IPS-18a (cell line): ENCODE results near the gene CYP3A7.
"Not testable (repeated sequence)": the region's sequence is repeated elsewhere in the genome, so short reads cannot be mapped to it uniquely, and the experiment has no call there.

Experiments
- H3K27ac ChIP-seq: one replicate; pipeline ENCODE4 v1.5.1; 2013; ENCODE audit warnings: low read length
- H3K27me3 ChIP-seq: one replicate; pipeline ENCODE4 v1.6.1; 2013; ENCODE audit warnings: mild to moderate bottlenecking, low read length; ENCODE audit not compliant: control insufficient read depth, insufficient read depth
- H3K36me3 ChIP-seq: one replicate; pipeline ENCODE4 v1.6.1; 2013; ENCODE audit warnings: low read depth, low read length; ENCODE audit not compliant: control insufficient read depth
- H3K4me1 ChIP-seq: one replicate; pipeline ENCODE4 v1.6.1; 2013; ENCODE audit warnings: low read depth, low read length; ENCODE audit not compliant: control insufficient read depth
- H3K4me3 ChIP-seq: one replicate; pipeline ENCODE4 v1.5.1; 2013; ENCODE audit warnings: low read length
- H3K9ac ChIP-seq: one replicate; pipeline ENCODE4 v1.6.1; 2013; ENCODE audit warnings: mild to moderate bottlenecking, low read length, moderate library complexity
- H3K9me3 ChIP-seq: one replicate; pipeline ENCODE4 v1.6.1; 2013; ENCODE audit warnings: low read depth, low read length; ENCODE audit not compliant: control insufficient read depth

The CYP3A7 gene

DNA sequence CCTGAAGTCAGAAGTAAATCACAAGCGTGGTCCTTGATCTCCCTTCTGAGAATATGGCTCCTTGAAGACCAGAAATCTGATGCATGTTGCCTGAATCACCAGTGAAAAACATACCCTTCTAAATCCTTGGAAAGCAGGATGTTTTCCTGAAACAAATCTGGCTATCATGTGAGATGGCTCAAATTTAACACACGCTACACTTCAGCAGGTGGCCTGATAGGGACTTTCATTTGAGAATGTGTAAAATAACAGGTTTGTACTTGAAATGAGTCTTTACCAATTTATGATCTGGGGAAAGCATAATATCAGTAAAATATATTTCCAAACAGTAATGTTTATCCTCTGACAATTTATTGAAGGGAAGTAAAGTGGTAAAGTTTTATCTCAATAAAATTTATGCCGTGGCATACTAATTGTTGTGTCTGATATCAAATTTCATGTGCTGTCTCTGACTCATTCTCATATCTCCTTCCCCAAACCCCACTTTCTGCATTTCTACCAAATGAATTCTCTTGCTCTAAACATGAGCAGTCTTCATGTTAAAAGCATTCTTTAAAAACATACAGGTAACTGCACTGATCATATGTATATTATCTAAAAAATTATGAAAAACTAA lies 31.6 kb upstream of the CYP3A7 start:
- no peak overlapping the region for H3K9ac ChIP-seq
- no peaks in the 10 kb centered on the region for H3K36me3 ChIP-seq
- no peaks in the 10 kb centered on the region for H3K27me3 ChIP-seq
- H3K27ac ChIP-seq, result no peak overlapping the region
- no peak overlapping the region for H3K4me3 ChIP-seq
- H3K4me1 ChIP-seq, result no peaks in the 10 kb centered on the region
- no peaks in the 10 kb centered on the region for H3K9me3 ChIP-seq

DNA sequence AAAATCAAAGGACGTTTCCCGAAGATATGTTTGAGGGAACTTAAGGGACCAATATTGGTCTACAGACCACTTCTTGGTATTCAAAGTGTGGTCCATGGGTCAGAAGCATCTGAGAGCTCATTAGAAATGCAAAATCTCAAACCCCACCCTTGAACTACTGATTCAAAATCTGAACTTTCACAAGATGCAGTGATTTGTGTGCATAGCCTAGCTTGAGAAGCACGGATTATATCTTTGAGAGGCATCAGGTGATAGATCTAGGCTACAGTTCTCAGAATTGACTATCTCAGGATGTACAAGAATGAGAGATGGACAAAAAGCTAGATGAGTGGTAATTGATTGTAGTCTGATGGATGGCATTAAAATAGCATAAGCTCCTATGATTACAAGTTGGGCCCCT lies 29.5 kb upstream of the CYP3A7 start:
- Histone ChIP-seq H3K27ac (no peak overlapping the region), H3K4me3 (no peak overlapping the region), H3K9ac (no peak overlapping the region), H3K4me1 (no peaks in the 10 kb centered on the region), H3K27me3 (no peaks in the 10 kb centered on the region), H3K9me3 (no peaks in the 10 kb centered on the region), H3K36me3 (no peaks in the 10 kb centered on the region)

DNA sequence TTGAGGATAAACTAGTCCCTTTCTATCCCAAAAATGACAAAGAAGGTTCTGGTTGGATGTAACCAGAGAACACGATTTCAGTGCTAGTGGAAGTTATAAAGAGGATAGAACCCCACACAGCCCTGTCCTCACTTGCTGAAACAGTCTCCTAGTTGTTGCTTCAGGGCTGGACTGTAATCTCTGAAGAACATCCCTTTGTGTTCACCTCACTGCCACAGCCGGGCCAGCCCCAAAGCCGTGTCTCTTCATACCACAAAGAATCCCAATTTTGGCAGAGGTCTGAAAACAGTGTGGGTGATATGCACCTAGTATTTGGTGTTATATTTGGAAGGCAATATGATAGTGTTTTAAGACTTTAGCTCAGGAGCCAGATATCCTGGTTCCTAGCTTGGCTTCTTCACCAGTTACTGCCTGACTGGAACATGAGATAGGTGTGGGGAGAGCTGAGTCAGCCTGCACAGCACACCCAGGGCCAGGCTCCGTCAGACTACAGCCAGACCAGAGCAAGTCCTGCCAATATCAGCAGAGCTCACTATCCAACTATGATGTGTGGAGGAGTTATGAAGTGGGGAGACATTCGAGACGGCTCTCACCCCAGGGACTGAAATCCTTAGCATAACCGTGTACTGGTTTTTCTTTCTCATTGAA lies 27.8 kb upstream of the CYP3A7 start:
- Histone ChIP-seq H3K27me3 (no peaks in the 10 kb centered on the region), H3K4me1 (no peaks in the 10 kb centered on the region), H3K4me3 (no peak overlapping the region), H3K36me3 (no peaks in the 10 kb centered on the region), H3K9ac (no peak overlapping the region), H3K27ac (no peak overlapping the region), H3K9me3 (no peaks in the 10 kb centered on the region)

DNA sequence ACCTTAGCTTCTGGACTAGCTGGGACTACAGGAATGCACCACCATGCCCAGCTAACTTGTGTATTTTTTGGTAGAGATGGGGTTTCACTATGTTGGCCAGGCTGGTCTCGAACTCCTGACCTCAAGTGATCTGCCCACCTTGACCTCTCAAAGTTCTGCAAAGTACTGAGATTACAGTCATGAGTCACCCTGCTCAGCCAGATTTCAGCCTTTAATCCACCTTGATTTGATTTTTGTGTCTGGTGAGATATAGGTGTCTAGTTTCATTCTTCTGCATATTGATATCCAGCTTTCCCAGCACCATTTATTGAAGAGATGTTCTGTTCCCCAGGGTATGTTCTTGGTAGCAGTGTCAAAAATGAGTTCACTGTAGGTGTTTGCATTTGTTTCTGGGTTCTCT lies 20.1 kb upstream of the CYP3A7 start:
- no peak overlapping the region for H3K9ac ChIP-seq
- no peaks in the 10 kb centered on the region for H3K9me3 ChIP-seq
- no peaks in the 10 kb centered on the region for H3K4me1 ChIP-seq
- no peak overlapping the region for H3K27ac ChIP-seq
- no peaks in the 10 kb centered on the region for H3K36me3 ChIP-seq
- H3K4me3 ChIP-seq, result no peak overlapping the region
- H3K27me3 ChIP-seq, result no peaks in the 10 kb centered on the region

DNA sequence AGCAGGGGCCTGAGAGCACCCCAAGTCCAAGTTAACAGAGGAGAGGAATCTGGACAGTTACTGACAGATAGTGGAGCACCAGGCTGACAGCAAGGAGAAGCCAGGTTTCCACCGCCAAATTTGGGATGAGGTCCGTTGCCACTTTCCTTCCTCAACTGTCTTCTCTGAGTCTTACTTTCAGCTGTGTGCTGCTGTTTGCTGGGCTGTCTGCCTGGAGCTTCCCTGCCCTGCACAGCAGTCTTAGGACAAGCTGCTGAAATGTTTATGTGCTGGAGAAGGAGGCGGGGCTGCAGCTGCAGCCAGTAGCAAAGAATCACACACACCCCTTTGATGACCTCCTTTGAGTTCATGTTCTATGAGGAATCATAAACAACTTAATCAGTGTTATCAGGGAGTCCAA lies 17.4 kb upstream of the CYP3A7 start:
- Histone ChIP-seq H3K9me3 (no peaks in the 10 kb centered on the region), H3K36me3 (no peaks in the 10 kb centered on the region), H3K27ac (no peak overlapping the region), H3K4me1 (no peaks in the 10 kb centered on the region), H3K27me3 (no peaks in the 10 kb centered on the region), H3K4me3 (no peak overlapping the region), H3K9ac (no peak overlapping the region)

DNA sequence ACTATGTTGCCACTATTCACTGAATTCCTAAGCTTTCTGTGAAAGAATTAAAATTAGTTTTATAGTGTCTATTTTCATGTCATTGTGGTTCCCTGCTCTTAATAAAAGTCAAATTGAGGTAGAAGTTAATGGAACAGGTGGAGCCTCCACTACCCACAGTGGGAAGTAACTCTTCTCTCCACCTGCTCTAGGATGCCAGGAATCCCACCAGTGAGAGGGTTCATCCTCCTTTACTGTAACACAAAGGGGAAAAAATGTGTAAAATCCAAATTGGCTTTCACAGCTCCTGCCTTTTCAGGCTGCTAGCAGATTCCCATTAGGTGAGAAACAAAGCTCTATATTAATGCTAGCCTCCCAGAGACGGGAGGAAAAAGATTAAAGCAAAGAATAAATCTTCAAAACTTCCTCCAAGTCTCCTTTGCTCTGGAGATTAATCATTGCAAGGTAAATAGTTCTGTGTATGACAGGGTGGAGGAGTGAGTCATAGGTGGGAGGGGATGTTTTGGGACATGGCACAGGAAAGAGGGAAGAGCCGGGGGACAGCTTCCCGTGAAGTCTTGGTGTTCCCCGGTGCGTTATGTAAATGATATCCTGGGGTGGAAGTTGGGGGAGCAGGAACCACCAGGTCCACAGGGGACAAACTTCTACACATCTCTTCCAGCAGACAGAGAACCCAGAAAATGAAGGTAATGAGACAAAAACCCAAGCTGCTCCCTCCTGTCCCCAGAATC lies 16.5 kb upstream of the CYP3A7 start:
- H3K4me3 ChIP-seq, H3K9me3 ChIP-seq, H3K27ac ChIP-seq, H3K36me3 ChIP-seq, H3K9ac ChIP-seq, H3K27me3 ChIP-seq, H3K4me1 ChIP-seq: not testable (repeated sequence)

DNA sequence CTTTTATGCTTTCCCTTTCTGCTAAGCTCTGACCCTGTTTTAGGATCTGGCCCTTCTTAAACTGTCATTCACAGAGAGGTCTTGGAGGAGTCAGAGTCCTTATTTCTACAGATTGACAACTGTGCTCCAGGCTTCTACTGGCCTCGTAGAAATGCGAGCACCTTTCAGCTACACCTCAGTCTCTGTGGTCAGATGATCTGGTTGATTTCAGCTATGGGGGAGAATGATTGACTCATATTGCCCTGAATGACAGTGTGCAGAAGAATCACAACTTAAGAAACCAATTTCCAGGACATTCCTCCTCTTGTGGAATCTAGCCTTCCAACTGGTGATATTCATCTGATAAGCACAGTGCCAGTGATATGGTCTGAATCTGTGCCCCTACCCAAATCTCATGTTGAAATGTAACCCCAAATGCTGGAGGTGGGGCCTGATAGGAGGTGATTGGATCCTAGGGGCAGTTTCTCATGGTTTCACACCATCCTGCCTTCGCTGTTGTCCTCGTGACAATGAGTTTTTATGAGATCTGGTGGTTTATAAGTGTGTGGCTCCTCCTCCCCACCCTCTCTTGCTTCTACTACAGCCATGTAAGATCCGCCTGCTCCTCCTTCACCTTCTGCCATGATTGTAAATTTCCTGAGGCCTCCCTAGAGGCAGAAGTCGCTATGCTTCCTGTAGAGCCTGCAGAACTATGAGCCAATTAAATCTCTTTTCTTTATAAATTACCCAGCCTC lies 14.0 kb upstream of the CYP3A7 start:
- no peaks in the 10 kb centered on the region for H3K4me1 ChIP-seq
- no peaks in the 10 kb centered on the region for H3K27me3 ChIP-seq
- no peaks in the 10 kb centered on the region for H3K9me3 ChIP-seq
- H3K27ac ChIP-seq, result no peak overlapping the region
- no peaks in the 10 kb centered on the region for H3K36me3 ChIP-seq
- H3K9ac ChIP-seq, result no peak overlapping the region
- no peak overlapping the region for H3K4me3 ChIP-seq

DNA sequence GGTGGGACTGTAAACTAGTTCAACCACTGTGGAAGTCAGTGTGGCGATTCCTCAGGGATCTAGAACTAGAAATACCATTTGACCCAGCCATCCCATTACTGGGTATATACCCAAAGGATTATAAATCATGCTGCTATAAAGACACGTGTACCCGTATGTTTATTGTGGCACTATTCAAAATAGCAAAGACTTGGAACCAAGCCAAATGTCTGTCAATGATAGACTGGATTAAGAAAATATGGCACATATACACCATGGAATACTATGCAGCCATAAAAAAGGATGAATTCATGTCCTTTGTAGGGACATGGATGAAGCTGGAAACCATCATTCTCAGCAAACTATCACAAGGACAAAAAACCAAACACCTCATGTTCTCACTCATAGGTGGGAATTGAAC lies 11.9 kb upstream of the CYP3A7 start:
- not testable (repeated sequence) for H3K4me3 ChIP-seq, H3K9ac ChIP-seq, H3K9me3 ChIP-seq, H3K27me3 ChIP-seq, H3K4me1 ChIP-seq, H3K27ac ChIP-seq, H3K36me3 ChIP-seq

DNA sequence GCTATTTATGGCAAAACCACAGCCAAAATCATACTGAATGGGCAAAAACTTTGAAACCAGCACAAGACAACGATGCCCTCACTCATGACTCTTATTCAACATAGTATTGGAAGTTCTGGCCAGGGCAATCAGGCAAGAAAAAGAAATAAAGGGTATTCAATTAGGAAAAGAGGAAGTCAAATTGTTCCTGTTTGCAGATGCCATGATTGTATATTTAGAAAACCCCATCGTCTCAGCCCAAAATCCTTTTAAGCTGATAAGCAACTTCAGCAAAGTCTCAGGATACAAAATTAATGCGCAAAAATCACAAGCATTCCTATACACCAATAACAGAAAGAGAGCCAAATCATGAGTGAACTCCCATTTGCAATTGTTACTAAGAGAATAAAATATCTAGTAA lies 10.4 kb upstream of the CYP3A7 start:
- not testable (repeated sequence) for H3K4me3 ChIP-seq, H3K9ac ChIP-seq, H3K27me3 ChIP-seq, H3K9me3 ChIP-seq, H3K4me1 ChIP-seq, H3K27ac ChIP-seq, H3K36me3 ChIP-seq

DNA sequence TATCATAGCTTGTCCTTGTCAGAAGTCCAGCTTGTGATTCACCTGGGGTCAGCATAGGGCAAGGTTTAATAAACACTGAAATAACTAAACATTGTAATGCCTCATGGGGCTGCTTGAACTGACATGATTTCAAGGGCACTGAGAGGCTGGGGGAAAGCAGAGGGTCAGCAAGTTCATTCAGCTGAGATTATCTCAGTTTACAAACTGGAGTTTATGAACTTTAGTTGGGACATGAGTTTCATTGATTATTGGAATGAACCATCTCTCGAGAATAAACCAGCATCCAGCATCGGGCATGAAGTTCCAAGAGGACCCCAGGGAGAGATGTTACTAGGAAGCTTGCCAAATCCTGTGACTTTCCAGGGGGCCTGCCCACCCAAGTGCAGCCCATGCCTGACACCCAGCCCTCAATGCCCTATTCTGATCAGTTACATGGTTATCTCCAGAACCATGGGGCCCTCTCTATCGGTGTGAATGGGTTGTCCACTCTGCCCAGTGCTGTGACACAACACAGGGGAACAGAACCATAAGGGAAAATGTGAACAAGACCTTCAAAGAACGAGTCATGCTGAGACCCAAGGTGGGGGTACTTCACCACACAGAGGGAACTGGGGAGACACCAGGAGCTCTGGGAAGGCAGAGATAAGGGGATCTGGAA lies 7.9 kb upstream of the CYP3A7 start:
- H3K27me3 ChIP-seq, result no peaks in the 10 kb centered on the region
- no peaks in the 10 kb centered on the region for H3K9me3 ChIP-seq
- no peak overlapping the region for H3K4me3 ChIP-seq
- H3K27ac ChIP-seq, result no peak overlapping the region
- no peaks in the 10 kb centered on the region for H3K36me3 ChIP-seq
- H3K9ac ChIP-seq, result no peak overlapping the region
- no peaks in the 10 kb centered on the region for H3K4me1 ChIP-seq

DNA sequence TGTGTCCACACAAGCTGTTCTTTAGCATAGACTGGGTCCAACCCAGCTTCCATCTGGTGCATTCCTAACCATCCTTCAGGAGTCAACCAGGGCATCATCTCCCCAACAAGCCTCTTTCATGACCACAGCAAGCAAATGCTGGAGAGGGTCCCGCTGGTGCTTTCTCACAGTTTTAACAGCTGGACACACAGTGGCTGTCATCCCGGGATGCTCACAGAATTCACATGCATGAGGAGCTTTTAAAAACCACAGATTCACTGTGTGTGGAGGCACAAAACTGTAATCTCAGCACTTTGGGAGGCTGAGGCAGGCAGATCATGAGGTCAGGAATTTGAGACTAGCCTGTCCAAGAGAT lies 6.4 kb upstream of the CYP3A7 start:
- Histone ChIP-seq H3K4me1 (no peaks in the 10 kb centered on the region), H3K4me3 (no peak overlapping the region), H3K36me3 (no peaks in the 10 kb centered on the region), H3K9ac (no peak overlapping the region), H3K9me3 (no peaks in the 10 kb centered on the region), H3K27ac (no peak overlapping the region), H3K27me3 (no peaks in the 10 kb centered on the region)
